ENCODE data around the gene CHST2. TPM values are rescaled to one million over a fixed set of nuclear protein-coding genes. Genes with fewer than 3 reads are reported as not detected.
"Not testable (repeated sequence)": the region's sequence is repeated elsewhere in the genome, so short reads cannot be mapped to it uniquely, and the experiment has no call there.

The CHST2 gene
- total RNA-seq, 1 donor from 2014 or later, result 17.5 TPM

DNA sequence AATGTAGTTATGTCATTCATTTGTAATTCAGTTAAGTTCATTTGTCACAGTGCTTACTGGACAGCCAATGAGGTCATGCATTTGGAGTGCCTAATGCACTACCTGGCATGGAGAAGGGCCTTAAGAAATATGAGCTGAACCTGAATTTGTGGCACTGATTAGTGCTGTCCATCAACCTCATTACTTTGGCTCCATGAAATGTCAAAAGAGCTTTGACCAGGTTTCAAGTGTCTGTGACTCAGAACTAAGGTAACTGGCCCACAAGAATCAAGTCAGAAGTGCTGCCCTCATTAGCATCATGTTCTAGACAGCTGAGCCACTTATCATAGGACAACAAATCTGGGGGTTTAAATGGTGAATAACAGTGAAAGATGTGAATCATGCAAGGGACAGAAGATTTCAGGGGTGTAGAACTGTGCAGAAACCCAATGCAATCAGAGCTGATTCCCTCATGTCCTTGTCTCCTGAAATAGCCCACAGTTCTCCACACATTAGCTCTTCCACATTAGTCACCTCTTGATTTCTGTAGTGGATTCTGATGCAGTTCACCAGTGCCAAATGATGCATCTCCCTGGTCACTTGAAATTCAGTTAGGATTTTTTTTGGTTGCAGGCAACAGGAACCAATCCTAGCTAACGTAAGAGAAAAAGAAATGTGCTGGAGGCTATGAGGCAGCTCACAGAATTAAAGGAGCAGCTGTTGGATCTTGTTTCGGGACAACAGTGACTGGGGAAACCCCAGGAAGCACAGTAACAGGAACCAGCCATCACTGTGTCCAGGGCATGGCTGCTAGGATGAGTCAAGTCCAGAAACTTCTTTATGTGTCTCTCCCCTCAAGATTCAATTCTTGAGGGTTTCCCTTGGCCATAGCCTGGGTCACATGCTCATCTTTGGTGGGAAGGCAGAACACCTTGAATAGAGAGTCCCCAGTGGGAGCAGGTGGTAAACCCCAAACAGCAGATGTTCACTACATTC is 38.7 kb downstream of the CHST2 start:
- DNase-seq (ENCODE audit: extremely low spot score, unreplicated experiment), result no peak
- no peak overlapping the region for H3K4me3 Mint-ChIP-seq
- H3K27me3 Mint-ChIP-seq, result peaks cover 7% of the 10 kb centered on the region
- TF ChIP-seq, protein P1, sequence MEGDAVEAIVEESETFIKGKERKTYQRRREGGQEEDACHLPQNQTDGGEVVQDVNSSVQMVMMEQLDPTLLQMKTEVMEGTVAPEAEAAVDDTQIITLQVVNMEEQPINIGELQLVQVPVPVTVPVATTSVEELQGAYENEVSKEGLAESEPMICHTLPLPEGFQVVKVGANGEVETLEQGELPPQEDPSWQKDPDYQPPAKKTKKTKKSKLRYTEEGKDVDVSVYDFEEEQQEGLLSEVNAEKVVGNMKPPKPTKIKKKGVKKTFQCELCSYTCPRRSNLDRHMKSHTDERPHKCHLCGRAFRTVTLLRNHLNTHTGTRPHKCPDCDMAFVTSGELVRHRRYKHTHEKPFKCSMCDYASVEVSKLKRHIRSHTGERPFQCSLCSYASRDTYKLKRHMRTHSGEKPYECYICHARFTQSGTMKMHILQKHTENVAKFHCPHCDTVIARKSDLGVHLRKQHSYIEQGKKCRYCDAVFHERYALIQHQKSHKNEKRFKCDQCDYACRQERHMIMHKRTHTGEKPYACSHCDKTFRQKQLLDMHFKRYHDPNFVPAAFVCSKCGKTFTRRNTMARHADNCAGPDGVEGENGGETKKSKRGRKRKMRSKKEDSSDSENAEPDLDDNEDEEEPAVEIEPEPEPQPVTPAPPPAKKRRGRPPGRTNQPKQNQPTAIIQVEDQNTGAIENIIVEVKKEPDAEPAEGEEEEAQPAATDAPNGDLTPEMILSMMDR (conservative IDR thresholded peaks at IDR 0.05), result no peak
- H3K4me1 Mint-ChIP-seq (ENCODE audit: unreplicated experiment), result peaks cover 7% of the 10 kb centered on the region
- no peak overlapping the region for H3K27ac Mint-ChIP-seq
- no peaks in the 10 kb centered on the region for H3K9me3 Mint-ChIP-seq
- H3K36me3 Mint-ChIP-seq, result no peaks in the 10 kb centered on the region

DNA sequence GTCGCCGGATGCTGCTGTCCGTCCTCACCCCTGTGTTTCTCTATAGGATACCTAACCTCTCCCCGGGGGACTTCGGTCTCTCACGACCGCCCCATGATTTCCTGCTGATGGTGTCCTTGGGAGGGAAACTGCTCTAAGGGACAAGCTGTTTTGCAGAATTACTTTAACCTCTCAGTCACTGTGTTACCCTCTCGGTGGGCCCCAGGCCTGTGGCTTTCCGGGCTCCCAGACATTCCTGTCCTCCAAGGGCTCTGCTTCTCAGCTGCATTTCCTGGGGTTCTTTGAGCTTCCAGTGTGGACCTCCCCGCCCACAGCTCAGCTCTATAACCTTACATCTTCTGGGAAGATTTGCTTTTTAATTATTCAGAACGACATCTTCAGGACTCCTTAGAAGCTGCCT is 40.9 kb downstream of the CHST2 start:
- H3K27ac Mint-ChIP-seq, result no peak overlapping the region
- no peaks in the 10 kb centered on the region for H3K9me3 Mint-ChIP-seq
- DNase-seq (ENCODE audit: extremely low spot score, unreplicated experiment), result no peak
- H3K4me1 Mint-ChIP-seq (ENCODE audit: unreplicated experiment), result peaks cover 7% of the 10 kb centered on the region
- no peak overlapping the region for H3K4me3 Mint-ChIP-seq
- TF ChIP-seq, protein P1 (conservative IDR thresholded peaks at IDR 0.05), result no peak
- peaks cover 7% of the 10 kb centered on the region for H3K27me3 Mint-ChIP-seq
- H3K36me3 Mint-ChIP-seq, result no peaks in the 10 kb centered on the region

DNA sequence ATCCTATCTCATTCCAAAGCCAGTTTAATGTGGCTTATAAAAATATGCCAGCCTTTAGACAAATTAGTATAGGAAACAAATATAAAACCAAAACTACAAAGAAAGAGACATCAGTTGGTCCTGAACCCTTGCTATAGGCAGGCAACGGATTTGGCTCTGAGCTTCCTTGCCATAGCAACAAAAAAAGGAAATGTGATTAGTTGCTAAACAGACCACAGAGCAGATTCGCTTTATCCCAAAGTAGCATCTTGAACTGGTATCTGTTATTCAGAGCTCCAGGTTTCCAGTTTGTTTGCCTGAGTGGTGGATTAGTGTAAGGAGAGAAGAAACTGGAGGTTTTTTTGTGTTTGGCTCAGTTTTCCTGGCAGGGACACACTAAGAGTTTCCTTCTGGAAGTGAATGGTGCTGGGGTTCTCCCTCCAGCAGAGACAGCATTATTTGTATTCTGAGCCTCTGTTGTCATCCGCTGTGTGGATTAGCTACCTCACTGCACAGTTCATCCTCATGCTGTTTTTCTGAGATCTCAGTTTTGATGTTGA is 44.1 kb downstream of the CHST2 start:
- Mint-ChIP-seq H3K27me3 (peaks cover 7% of the 10 kb centered on the region), H3K4me1 (ENCODE audit: unreplicated experiment) (peaks cover 7% of the 10 kb centered on the region), H3K27ac (no peak overlapping the region), H3K9me3 (no peaks in the 10 kb centered on the region), H3K4me3 (no peak overlapping the region), H3K36me3 (no peaks in the 10 kb centered on the region)
- DNase-seq (ENCODE audit: extremely low spot score, unreplicated experiment), result no peak
- TF ChIP-seq, protein P1 (conservative IDR thresholded peaks at IDR 0.05), result no peak

DNA sequence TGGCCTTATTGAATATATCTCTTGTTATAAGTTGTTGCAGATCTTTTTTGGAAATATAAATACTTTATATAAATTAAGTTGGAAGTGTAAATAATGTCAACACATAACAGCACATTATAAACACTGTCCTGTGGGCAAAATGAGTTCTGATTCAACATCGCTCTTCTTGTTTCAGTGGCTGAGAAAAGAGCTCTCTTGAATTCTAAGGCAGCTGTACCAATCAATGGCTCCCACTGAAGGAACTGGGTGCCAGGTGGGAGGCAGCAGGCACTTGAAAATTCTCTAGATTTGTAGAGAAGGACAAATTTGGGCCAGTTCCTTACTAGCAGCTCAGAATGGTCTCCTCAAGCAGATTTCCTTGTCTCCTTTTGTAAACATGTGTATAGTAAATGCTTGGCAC is 45.6 kb downstream of the CHST2 start:
- no peaks in the 10 kb centered on the region for H3K36me3 Mint-ChIP-seq
- no peak overlapping the region for H3K4me3 Mint-ChIP-seq
- no peak overlapping the region for H3K27ac Mint-ChIP-seq
- TF ChIP-seq, protein P1 (conservative IDR thresholded peaks at IDR 0.05), result no peak
- DNase-seq (ENCODE audit: extremely low spot score, unreplicated experiment), result no peak
- H3K9me3 Mint-ChIP-seq, result no peaks in the 10 kb centered on the region
- peaks cover 9% of the 10 kb centered on the region for H3K27me3 Mint-ChIP-seq
- peaks cover 6% of the 10 kb centered on the region for H3K4me1 Mint-ChIP-seq (ENCODE audit: unreplicated experiment)

DNA sequence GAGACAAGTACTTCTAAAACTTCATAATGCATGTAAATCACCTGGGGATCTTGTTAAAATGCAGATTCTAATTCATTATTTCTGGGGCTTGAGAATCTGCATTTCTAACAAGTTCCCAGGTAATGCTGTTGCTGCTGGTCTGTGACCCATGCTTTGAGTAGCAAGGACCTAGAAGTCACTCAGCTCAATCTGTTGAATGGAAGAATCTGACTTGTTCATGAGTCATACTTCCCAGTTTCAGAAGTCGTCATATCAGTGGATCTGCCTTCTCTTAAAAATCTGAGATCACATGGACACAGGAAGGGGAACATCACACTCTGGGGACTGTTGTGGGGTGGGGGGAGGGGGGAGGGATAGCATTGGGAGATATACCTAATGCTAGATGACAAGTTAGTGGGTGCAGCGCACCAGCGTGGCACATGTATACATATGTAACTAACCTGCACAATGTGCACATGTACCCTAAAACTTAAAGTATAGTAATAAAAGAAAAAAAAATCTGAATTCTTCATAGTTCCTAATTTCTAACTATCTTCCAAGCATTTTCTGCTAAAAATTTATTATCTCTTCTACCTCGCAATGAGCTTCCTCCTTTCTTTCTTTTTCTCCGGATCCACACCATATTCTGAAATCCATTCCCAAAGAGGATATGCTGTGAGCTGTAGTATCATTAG is 46.2 kb downstream of the CHST2 start:
- not testable (repeated sequence) for H3K27ac Mint-ChIP-seq; H3K4me1 Mint-ChIP-seq (ENCODE audit: unreplicated experiment); H3K27me3 Mint-ChIP-seq; DNase-seq (ENCODE audit: extremely low spot score, unreplicated experiment); H3K9me3 Mint-ChIP-seq; H3K4me3 Mint-ChIP-seq; H3K36me3 Mint-ChIP-seq

DNA sequence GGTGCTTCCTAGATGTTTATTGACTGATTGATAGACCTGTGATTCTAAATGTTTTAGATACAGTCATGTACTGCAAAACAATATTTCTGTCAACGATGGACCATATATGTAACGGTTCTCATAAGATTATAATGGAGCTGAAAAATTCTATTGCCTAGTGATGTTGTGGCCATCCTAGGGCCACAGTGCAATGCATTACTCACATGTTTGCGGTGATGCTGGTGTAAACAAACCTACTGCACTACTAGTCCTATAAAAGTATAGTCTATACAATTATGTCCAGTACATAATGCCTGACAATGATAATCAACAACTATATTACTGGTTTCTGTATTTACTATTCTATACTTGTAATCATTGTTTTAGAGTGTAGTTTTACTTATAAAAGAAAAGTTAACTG is 46.8 kb downstream of the CHST2 start:
- peaks cover 3% of the 10 kb centered on the region for H3K27me3 Mint-ChIP-seq
- H3K4me1 Mint-ChIP-seq (ENCODE audit: unreplicated experiment), result peaks cover 5% of the 10 kb centered on the region
- H3K36me3 Mint-ChIP-seq, result no peaks in the 10 kb centered on the region
- no peak overlapping the region for H3K27ac Mint-ChIP-seq
- TF ChIP-seq, protein P1 (conservative IDR thresholded peaks at IDR 0.05), result no peak
- DNase-seq (ENCODE audit: extremely low spot score, unreplicated experiment), result no peak
- H3K4me3 Mint-ChIP-seq, result no peak overlapping the region
- no peaks in the 10 kb centered on the region for H3K9me3 Mint-ChIP-seq

Measured in type B pancreatic cell (in vitro differentiated cells).